NB4 (cell line): ENCODE data around the gene MRM1.
A peak's percentile ranks its signal among the peaks of the same experiment; 100 is the strongest.
"Not testable (repeated sequence)": the region's sequence is repeated elsewhere in the genome, so short reads cannot be mapped to it uniquely, and the experiment has no call there.

Source experiments
- DNase-seq: peaks from one replicate; pipeline ENCODE4 v3.0.0; 2010; ENCODE audit warnings: low read depth
- H3K4me3 ChIP-seq: one replicate; pipeline ENCODE4 v1.5.1; 2011; ENCODE audit warnings: mild to moderate bottlenecking, low read depth, low read length, moderate library complexity
- CTCF ChIP-seq: IDR thresholded peaks from one replicate; pipeline ENCODE4 v1.5.1; 2012; ENCODE audit warnings: low read depth, low read length
- MAX ChIP-seq: IDR thresholded peaks from 2 replicates; pipeline ENCODE4 v1.6.1; 2011; ENCODE audit warnings: low read depth, low read length
- MYC ChIP-seq: IDR thresholded peaks from 2 replicates; pipeline ENCODE4 v1.6.1; 2011; ENCODE audit warnings: low read depth, low read length
- POLR2A ChIP-seq: IDR thresholded peaks from 2 replicates; pipeline ENCODE4 v1.6.1; 2011; ENCODE audit warnings: mild to moderate bottlenecking; ENCODE audit not compliant: insufficient read length; ENCODE audit errors: extremely low read depth

MRM1 gene

GRCh38 chr17:36602924-36603384 is 1.6 kb downstream of the MRM1 start:
- peak; percentile 90 for DNase-seq
- peak overlapping the region; percentile 83 for H3K4me3 ChIP-seq
- TF ChIP-seq MAX, result peak; percentile 42
- TF ChIP-seq CTCF, result peak; percentile 89
- no peak for TF ChIP-seq POLR2A
- TF ChIP-seq MYC, result peak; percentile 58

GRCh38 chr17:36605028-36605427 is 3.6 kb downstream of the MRM1 start:
- not testable (repeated sequence) for H3K4me3 ChIP-seq, DNase-seq

GRCh38 chr17:36608280-36608679 is 6.9 kb downstream of the MRM1 start:
- no peak overlapping the region for H3K4me3 ChIP-seq
- TF ChIP-seq MAX (no peak), POLR2A (no peak), CTCF (no peak), MYC (no peak)
- no peak for DNase-seq

GRCh38 chr17:36608794-36609497 is 7.6 kb downstream of the MRM1 start:
- H3K4me3 ChIP-seq, result no peak overlapping the region
- peak; percentile 58 for DNase-seq
- TF ChIP-seq MYC (no peak), POLR2A (no peak), CTCF (peak; percentile 13), MAX (no peak)

GRCh38 chr17:36609498-36609862 is 8.1 kb downstream of the MRM1 start:
- DNase-seq, result no peak
- H3K4me3 ChIP-seq, result no peak overlapping the region
- TF ChIP-seq MAX, result no peak

GRCh38 chr17:36610474-36610873 is 9.1 kb downstream of the MRM1 start:
- no peak for DNase-seq
- TF ChIP-seq MAX, result no peak
- no peak for TF ChIP-seq CTCF
- no peak overlapping the region for H3K4me3 ChIP-seq

GRCh38 chr17:36611345-36612072 is 10.1 kb downstream of the MRM1 start:
- no peak for DNase-seq
- TF ChIP-seq CTCF (no peak), POLR2A (no peak), MYC (no peak), MAX (no peak)
- H3K4me3 ChIP-seq, result no peak overlapping the region
